ENCODE results near the gene ZBTB3. TPM values are rescaled to one million over a fixed set of nuclear protein-coding genes. Genes with fewer than 3 reads are reported as not detected.

Gene ZBTB3
- total RNA-seq (2022; extraction: Qiagen RNA extraction; ENCODE audit: low read depth), result 0.97 to 2.2 TPM (median 1.4 TPM) in 5 replicates

DNA sequence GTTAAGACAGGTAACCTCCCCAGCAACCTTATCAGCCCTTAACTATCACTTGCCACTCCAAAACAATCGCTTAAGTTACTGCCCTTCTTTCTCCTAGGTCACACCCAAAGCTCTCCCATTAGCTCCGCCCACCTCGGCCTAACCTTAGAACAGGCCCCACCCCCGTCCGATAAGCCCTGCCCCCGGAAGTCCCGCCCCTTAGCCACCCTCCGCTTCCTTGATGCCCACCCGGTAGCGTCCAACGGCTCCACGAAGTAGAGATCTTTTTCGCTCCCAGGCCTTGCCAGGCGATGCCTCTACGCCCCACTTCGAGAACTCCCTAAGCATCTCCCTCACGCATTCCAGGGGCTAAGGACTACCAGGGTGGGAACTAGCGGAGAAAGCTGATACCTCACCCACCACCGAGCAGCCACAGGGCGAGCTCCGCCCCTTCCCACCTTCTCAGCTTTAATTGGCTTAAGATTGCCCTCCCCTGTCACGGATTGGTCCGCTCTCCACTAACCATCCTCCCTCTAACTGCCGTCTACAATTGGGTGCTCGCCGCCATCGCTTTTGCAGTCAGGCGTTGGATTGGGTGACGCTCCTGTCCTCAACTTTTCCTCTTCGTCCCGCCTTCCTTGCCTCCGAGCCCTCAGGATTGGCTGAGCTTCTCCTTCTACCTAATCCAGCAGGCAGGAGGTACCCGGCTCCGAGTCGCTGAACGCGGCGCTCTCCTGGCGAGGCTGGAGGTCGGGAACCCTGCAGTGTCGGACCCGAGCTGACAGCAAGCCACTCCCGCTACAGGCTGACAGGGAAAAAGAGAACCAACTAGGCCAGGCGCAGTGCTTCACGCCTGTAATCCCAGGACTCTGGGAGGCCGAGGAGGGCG, at the start of gene ZBTB3:
TSS of gene ZBTB3 (minus strand) at position 425 of the 868 bp plus-strand sequence. CDS start 496 bp downstream, outside the sequence.

DNA sequence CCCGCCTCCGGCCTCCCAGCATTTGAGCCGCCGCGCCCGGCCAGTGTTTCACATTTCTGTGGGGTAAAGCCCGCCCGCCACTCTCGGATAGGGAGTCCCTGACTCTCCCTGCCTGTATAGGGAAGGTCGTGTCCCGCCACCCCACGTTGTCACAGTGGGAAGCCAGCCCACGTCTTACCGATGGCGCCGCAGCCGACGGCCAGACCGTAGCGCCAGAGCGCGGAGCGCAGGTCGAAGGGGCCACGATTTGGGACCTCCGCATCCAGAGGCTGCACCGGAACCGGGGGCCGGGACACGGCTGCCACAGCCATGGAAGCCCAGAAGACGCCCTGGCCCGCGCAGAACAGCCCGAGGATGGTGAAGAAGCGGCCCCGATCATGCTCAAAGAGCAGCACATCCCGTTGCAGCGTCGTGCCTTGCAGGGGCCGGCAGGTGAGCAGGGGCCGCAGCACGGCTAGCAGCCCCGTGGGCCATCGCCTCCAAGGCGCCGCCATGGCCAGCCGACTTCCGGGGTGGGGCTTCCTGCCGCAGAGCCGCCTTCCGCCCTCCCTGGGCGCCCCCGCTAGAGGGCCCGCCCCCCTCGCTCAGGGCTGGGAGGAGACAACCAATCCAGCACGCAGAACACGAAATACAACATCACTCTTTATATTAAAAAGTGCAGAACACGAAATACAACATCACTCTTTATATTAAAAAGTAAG, 37.7 kb upstream of the ZBTB3 start, which contains the start of gene TMEM223:
TSS of gene TMEM223 (minus strand) at position 506 of the 701 bp plus-strand sequence. CDS start at position 494, 12 bp downstream.

DNA sequence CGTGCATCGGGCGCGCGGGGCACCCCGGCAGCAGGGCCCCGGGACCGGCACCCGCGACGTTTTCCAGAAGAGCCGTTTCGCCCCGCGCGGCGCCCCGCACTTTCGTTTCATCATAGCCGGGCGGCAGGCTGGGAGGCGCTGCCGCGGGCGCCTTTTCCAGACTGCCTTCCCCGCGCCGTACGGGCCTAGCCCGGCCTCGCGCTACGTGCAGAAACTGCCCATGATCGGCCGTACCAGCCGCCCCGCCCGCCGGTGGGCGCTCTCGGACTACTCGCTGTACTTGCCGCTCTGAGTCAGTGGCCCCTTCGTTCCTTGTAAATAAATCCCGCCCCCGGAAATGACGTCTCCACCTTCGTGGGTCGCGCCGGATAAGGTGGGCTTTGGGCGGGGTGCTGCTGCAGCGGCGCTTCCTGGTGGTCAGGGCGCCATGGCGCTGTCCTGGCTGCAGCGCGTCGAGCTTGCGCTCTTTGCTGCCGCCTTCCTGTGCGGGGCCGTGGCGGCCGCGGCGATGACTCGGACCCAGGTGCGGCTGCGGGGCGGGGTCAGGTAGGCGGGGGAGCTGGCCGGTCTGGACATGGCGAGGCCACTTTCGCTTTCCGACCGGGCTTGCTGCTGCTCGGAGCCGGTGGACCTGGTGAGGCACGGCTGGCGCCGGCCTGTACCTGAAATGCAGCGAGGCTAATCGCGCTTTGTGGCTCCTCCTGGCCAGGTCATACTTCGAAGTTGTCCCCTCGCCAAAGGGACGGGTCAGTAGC, 33.2 kb upstream of the ZBTB3 start, which contains the start of gene TMEM179B:
TSS of gene TMEM179B (plus strand) at position 398 of the 755 bp plus-strand sequence. CDS start at position 428, 30 bp downstream.

DNA sequence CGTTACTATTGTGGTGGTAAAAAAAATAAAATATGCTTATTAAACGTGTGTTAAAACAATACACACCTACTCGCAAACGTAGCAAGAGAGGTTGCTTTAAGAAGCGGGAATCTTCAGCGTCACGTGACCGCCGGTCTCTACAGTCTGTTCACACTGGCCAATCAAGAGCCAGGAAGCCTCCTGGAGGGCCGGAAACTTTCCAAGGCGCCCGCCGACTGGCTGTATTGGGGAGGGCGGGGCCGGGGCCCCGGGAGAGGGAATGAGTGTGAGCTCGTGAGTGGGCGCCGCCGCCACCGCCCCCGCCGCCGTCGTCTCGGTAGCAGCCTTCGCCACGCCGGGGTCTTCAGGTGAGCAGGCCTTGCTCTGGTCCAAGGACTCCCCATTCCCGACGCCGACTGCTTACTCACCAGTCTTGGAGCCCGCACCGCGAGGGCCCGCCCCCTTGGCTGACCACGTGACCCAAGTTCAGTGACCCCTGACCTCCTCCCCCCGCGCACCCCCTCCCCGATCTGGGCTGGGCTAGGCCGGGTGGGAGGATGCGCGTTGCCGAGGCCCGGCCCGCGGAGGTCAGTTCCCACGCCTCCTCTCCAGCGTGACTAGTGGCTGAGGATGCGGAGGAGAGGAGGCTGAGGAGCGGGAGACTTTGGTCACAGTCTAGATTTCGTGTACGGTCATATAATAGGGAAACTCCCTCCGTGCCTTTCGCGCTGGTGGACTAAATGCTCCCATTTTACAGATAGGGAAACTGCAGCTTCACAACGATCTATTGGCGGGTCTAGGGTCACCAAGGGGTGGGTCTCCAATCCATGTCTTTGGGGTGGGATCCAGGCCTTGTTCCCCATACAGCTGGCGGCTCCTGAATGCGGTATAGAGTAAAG, 17.4 kb upstream of the ZBTB3 start, which contains the start of gene TAF6L:
TSS of gene TAF6L (plus strand) at position 253 of the 878 bp plus-strand sequence. CDS start 4,388 bp downstream, outside the sequence.

DNA sequence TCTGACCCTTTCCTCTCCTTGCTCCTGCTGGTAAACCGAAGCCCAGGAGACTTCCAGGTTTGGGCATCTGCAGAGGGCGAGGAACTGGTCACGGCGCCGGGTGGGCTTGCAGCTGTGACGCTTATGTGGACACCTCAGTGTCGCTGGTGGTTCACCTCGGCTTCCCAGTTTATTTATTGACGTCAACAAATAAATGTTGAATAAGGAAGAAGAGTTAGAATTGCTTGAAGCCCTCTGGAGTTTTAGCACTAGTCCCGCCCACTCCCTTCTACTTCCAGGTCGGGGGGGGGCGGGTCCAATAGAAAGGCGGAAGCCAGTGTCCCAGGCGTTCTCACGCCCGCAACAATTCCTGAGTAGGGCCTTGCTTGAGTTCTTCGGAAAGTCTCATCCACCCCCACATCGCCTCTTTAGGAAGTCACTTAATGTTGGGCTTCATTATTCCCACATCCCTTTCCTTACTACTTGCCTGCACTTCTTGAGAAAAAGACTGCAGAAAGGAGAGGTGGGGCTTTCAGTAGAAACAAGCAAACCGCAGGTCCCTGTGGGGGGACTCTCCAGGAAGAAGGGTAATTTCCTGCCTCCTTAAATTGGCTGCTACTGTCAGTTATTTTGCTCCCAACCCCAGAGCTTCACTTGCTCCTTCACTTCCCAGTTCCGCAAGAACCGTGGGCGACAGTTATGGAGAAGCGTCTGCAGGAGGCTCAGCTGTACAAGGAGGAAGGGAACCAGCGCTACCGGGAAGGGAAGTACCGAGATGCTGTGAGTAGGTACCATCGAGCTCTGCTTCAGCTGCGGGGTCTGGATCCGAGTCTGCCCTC, 25.6 kb downstream of the ZBTB3 start, which contains the start of gene TTC9C:
TSS of gene TTC9C (plus strand) at position 316 of the 818 bp plus-strand sequence. CDS start at position 679, 363 bp downstream.

DNA sequence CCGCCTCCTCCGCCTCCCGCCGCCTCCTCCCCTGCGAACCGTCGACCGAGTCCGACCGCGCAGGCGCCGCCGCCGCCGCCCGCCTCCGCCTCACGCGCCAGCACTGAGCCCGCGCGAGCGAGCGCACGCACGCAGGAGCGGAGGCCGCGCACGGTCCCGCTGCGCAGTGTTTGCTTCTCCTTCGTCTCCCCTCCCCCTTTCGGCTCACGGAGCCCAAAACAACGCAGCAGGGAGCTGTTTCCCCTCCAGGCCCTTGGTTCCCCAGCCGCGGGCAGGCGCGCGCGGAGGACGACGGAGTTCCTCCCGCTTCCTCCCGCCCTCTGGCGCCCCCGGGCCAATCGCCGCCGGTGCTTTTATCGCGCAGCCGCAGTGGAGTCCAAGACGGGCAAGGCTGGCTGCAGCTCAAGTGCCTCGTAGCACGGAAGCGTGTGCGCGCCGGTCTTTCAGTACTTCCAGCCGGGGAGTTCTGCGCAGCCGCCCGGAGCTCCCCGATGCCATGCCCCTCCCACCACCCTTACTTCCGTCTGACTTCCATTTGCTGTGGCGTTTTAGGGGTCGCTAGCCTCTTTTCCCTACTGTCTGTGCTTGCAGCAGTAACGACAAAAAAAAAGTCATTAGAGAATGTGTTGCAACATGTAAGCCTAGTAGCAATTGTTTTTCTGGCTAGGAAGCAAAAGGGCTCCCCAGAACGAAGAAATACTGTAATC, 26.6 kb downstream of the ZBTB3 start, which contains the start of gene HNRNPUL2:
TSS of gene HNRNPUL2 (minus strand) at position 293 of the 707 bp plus-strand sequence. CDS start 301 bp downstream, outside the sequence.

DNA sequence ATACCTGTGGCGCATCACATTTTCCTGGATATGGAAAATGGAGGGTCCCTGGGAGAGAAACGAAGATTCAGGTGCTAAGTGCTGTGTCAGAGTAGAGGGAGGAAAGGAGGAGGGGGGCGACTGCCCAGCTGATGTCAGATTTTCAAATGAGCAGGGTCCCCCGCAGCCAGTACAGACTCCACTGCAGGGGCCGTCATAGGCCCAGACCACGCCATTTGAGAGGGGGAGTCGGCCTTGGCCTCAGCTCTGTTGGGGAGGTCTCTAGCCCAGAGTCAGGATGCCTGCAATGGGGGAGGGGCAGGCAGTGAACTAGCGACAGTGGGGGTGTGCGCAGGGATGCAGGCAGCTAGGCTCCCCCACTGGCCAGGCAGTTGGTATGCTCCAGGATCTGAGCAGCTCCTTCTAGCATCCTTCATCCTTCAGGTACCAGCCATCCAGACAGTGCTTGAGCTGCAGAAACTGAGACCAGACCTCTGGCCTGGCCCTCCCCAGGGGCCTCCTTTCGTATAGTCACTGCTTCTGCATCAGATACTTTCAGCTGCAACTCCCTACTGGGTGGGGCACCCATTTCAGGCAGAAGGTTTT, 46.6 kb downstream of the ZBTB3 start, which contains the start of the genes BSCL2 and GNG3:
TSS of gene BSCL2 (minus strand) at position 148 of the 585 bp plus-strand sequence. CDS start 229 bp downstream, outside the sequence.
TSS of gene GNG3 (plus strand) at position 400 of the 585 bp plus-strand sequence. CDS start 620 bp downstream, outside the sequence.

Other genes with a start within 250 kb of the ZBTB3 start
- gene AHNAK, start 207.4 kb downstream of the ZBTB3 start, total RNA-seq (2022; extraction: Qiagen RNA extraction; ENCODE audit: low read depth), result 153 to 206 TPM (median 176 TPM) in 5 replicates
- gene EEF1G, start 180.3 kb downstream of the ZBTB3 start, total RNA-seq (2022; extraction: Qiagen RNA extraction; ENCODE audit: low read depth), result 1,810 to 2,054 TPM (median 1,998 TPM) in 5 replicates
- gene TUT1, start 162.6 kb downstream of the ZBTB3 start, total RNA-seq (2022; extraction: Qiagen RNA extraction; ENCODE audit: low read depth), result 12.6 to 16.4 TPM (median 14.7 TPM) in 5 replicates
- 85.5 to 90.4 TPM (median 87.7 TPM) in 5 replicates for gene MTA2, start 152.3 kb downstream of the ZBTB3 start, total RNA-seq (2022; extraction: Qiagen RNA extraction; ENCODE audit: low read depth)
- 17.7 to 28.3 TPM (median 25.4 TPM) in 5 replicates for gene EML3, start 141.4 kb downstream of the ZBTB3 start, total RNA-seq (2022; extraction: Qiagen RNA extraction; ENCODE audit: low read depth)
- gene ROM1, start 140.9 kb downstream of the ZBTB3 start, total RNA-seq (2022; extraction: Qiagen RNA extraction; ENCODE audit: low read depth), result 2.2 to 4.7 TPM (median 4.0 TPM) in 5 replicates
- 43.0 to 56.7 TPM (median 55.6 TPM) in 5 replicates for gene B3GAT3, start 132.2 kb downstream of the ZBTB3 start, total RNA-seq (2022; extraction: Qiagen RNA extraction; ENCODE audit: low read depth)
- gene GANAB, start 107.5 kb downstream of the ZBTB3 start, total RNA-seq (2022; extraction: Qiagen RNA extraction; ENCODE audit: low read depth), result 243 to 281 TPM (median 269 TPM) in 5 replicates
- 16.8 to 22.4 TPM (median 21.8 TPM) in 5 replicates for gene INTS5, start 100.9 kb downstream of the ZBTB3 start, total RNA-seq (2022; extraction: Qiagen RNA extraction; ENCODE audit: low read depth)
- 136 to 160 TPM (median 145 TPM) in 5 replicates for gene C11orf98, start 89.0 kb downstream of the ZBTB3 start, total RNA-seq (2022; extraction: Qiagen RNA extraction; ENCODE audit: low read depth)
- gene CSKMT, start 88.8 kb downstream of the ZBTB3 start, total RNA-seq (2022; extraction: Qiagen RNA extraction; ENCODE audit: low read depth), result 11.7 to 17.3 TPM (median 13.5 TPM) in 5 replicates
- gene UQCC3, start 82.5 kb downstream of the ZBTB3 start, total RNA-seq (2022; extraction: Qiagen RNA extraction; ENCODE audit: low read depth), result 23.9 to 36.7 TPM (median 32.9 TPM) in 5 replicates
- gene LBHD1, start 81.9 kb downstream of the ZBTB3 start, total RNA-seq (2022; extraction: Qiagen RNA extraction; ENCODE audit: low read depth), result 4.0 to 5.2 TPM (median 5.0 TPM) in 5 replicates
- gene UBXN1, start 75.1 kb downstream of the ZBTB3 start, total RNA-seq (2022; extraction: Qiagen RNA extraction; ENCODE audit: low read depth), result 113 to 129 TPM (median 124 TPM) in 5 replicates
- 0.08 to 0.12 TPM (median 0.10 TPM) in 3 of 5 replicates, not detected in the others for gene LRRN4CL, start 64.6 kb downstream of the ZBTB3 start, total RNA-seq (2022; extraction: Qiagen RNA extraction; ENCODE audit: low read depth)
- 55.9 to 81.0 TPM (median 72.4 TPM) in 5 replicates for gene BSCL2, start 46.7 kb downstream of the ZBTB3 start, total RNA-seq (2022; extraction: Qiagen RNA extraction; ENCODE audit: low read depth)
- 0.08 TPM in 1 of 5 replicates, not detected in the others for gene GNG3, start 46.5 kb downstream of the ZBTB3 start, total RNA-seq (2022; extraction: Qiagen RNA extraction; ENCODE audit: low read depth)
- 37.0 to 43.4 TPM (median 42.3 TPM) in 5 replicates for gene HNRNPUL2, start 26.7 kb downstream of the ZBTB3 start, total RNA-seq (2022; extraction: Qiagen RNA extraction; ENCODE audit: low read depth)
- 32.4 to 38.1 TPM (median 35.4 TPM) in 5 replicates for gene TTC9C, start 25.7 kb downstream of the ZBTB3 start, total RNA-seq (2022; extraction: Qiagen RNA extraction; ENCODE audit: low read depth)
- 164 to 200 TPM (median 184 TPM) in 5 replicates for gene POLR2G, start 7.4 kb upstream of the ZBTB3 start, total RNA-seq (2022; extraction: Qiagen RNA extraction; ENCODE audit: low read depth)
- 13.6 to 17.9 TPM (median 16.1 TPM) in 5 replicates for gene TAF6L, start 17.2 kb upstream of the ZBTB3 start, total RNA-seq (2022; extraction: Qiagen RNA extraction; ENCODE audit: low read depth)
- 67.5 to 93.2 TPM (median 88.1 TPM) in 5 replicates for gene TMEM179B, start 33.2 kb upstream of the ZBTB3 start, total RNA-seq (2022; extraction: Qiagen RNA extraction; ENCODE audit: low read depth)
- 19.1 to 31.3 TPM (median 28.3 TPM) in 5 replicates for gene TMEM223, start 37.8 kb upstream of the ZBTB3 start, total RNA-seq (2022; extraction: Qiagen RNA extraction; ENCODE audit: low read depth)
- 48.0 to 61.2 TPM (median 57.6 TPM) in 5 replicates for gene NXF1, start 51.3 kb upstream of the ZBTB3 start, total RNA-seq (2022; extraction: Qiagen RNA extraction; ENCODE audit: low read depth)
- 19.8 to 29.3 TPM (median 27.5 TPM) in 5 replicates for gene STX5, start 77.9 kb upstream of the ZBTB3 start, total RNA-seq (2022; extraction: Qiagen RNA extraction; ENCODE audit: low read depth)
- gene TEX54, start 78.7 kb upstream of the ZBTB3 start, total RNA-seq (2022; extraction: Qiagen RNA extraction; ENCODE audit: low read depth), result not detected in 5 replicates
- gene WDR74, start 85.4 kb upstream of the ZBTB3 start, total RNA-seq (2022; extraction: Qiagen RNA extraction; ENCODE audit: low read depth), result 74.7 to 85.8 TPM (median 82.6 TPM) in 5 replicates
- 884 to 1,045 TPM (median 1,010 TPM) in 5 replicates for gene SLC3A2, start 126.7 kb upstream of the ZBTB3 start, total RNA-seq (2022; extraction: Qiagen RNA extraction; ENCODE audit: low read depth)
- 0.06 to 0.20 TPM in 2 of 5 replicates, not detected in the others for gene CHRM1, start 167.2 kb upstream of the ZBTB3 start, total RNA-seq (2022; extraction: Qiagen RNA extraction; ENCODE audit: low read depth)
- gene SLC22A6, start 230.8 kb upstream of the ZBTB3 start, total RNA-seq (2022; extraction: Qiagen RNA extraction; ENCODE audit: low read depth), result not detected in 5 replicates